ENCODE data around the gene CXCR6.

Gene CXCR6

DNA sequence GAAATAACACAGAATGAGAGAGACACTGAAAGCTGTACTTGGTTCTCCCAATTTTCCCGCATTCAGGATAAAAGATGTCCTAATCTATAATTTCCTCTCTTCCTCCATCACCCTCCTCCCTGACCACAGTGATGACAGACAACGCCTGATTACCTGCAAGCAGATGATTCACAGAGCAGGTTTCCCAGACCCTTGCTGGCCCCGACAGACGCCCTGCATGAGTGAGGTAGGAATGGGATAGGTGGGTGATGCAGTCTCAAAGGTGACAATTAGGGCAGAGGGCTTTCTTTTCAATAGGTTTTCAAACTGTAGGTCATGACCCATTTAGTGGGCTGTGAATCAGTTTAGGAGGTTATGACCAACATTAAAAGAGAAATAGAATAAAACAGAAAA, 5.2 kb upstream of the CXCR6 start:
- Histone ChIP-seq H3K36me3 (ENCODE audit: control insufficient read depth in 2 of 2, insufficient read depth in 1 of 2, low read length in 2 of 2) (peaks cover 0 to 75% of the 10 kb centered on the region in 2 experiments; a peak in 1 of 3 replicates), H3K9me3 (ENCODE audit: control insufficient read depth, insufficient read depth, low read depth, low read length) (no peaks in the 10 kb centered on the region), H3K4me3 (ENCODE audit: low read depth, low read length) (no peak overlapping the region), H3K4me1 (ENCODE audit: control insufficient read depth, insufficient read depth, low read length) (no peaks in the 10 kb centered on the region), H3K27ac (ENCODE audit: extremely low read depth, low read depth, low read length) (no peak overlapping the region)
- TF ChIP-seq, protein P1, sequence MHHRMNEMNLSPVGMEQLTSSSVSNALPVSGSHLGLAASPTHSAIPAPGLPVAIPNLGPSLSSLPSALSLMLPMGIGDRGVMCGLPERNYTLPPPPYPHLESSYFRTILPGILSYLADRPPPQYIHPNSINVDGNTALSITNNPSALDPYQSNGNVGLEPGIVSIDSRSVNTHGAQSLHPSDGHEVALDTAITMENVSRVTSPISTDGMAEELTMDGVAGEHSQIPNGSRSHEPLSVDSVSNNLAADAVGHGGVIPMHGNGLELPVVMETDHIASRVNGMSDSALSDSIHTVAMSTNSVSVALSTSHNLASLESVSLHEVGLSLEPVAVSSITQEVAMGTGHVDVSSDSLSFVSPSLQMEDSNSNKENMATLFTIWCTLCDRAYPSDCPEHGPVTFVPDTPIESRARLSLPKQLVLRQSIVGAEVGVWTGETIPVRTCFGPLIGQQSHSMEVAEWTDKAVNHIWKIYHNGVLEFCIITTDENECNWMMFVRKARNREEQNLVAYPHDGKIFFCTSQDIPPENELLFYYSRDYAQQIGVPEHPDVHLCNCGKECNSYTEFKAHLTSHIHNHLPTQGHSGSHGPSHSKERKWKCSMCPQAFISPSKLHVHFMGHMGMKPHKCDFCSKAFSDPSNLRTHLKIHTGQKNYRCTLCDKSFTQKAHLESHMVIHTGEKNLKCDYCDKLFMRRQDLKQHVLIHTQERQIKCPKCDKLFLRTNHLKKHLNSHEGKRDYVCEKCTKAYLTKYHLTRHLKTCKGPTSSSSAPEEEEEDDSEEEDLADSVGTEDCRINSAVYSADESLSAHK (tag by site-specific recombination; IDR thresholded peaks at IDR 0.05) = no peak
- TF ChIP-seq, protein P2, sequence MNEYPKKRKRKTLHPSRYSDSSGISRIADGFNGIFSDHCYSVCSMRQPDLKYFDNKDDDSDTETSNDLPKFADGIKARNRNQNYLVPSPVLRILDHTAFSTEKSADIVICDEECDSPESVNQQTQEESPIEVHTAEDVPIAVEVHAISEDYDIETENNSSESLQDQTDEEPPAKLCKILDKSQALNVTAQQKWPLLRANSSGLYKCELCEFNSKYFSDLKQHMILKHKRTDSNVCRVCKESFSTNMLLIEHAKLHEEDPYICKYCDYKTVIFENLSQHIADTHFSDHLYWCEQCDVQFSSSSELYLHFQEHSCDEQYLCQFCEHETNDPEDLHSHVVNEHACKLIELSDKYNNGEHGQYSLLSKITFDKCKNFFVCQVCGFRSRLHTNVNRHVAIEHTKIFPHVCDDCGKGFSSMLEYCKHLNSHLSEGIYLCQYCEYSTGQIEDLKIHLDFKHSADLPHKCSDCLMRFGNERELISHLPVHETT (tag by site-specific recombination; IDR thresholded peaks at IDR 0.05) = no peak
- TF ChIP-seq ZNF664 (tag by site-specific recombination; IDR thresholded peaks at IDR 0.05) (no peak), TRIM28 (IDR thresholded peaks at IDR 0.05; ENCODE audit: borderline replicate concordance, low read length) (no peak), ZNF132 (tag by site-specific recombination; IDR thresholded peaks at IDR 0.05; ENCODE audit: borderline replicate concordance) (no peak), ZNF501 (tag by site-specific recombination; IDR thresholded peaks at IDR 0.05) (no peak), ZNF621 (tag by site-specific recombination; IDR thresholded peaks at IDR 0.05) (no peak), ZNF548 (tag by site-specific recombination; IDR thresholded peaks at IDR 0.05) (no peak), ZIC2 (tag by site-specific recombination; IDR thresholded peaks at IDR 0.05) (no peak), ZNF701 (tag by site-specific recombination; IDR thresholded peaks at IDR 0.05) (no peak)
- TF ChIP-seq, protein P3, sequence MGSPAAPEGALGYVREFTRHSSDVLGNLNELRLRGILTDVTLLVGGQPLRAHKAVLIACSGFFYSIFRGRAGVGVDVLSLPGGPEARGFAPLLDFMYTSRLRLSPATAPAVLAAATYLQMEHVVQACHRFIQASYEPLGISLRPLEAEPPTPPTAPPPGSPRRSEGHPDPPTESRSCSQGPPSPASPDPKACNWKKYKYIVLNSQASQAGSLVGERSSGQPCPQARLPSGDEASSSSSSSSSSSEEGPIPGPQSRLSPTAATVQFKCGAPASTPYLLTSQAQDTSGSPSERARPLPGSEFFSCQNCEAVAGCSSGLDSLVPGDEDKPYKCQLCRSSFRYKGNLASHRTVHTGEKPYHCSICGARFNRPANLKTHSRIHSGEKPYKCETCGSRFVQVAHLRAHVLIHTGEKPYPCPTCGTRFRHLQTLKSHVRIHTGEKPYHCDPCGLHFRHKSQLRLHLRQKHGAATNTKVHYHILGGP (tag by site-specific recombination; IDR thresholded peaks at IDR 0.05) = no peak
- TF ChIP-seq, protein P4, sequence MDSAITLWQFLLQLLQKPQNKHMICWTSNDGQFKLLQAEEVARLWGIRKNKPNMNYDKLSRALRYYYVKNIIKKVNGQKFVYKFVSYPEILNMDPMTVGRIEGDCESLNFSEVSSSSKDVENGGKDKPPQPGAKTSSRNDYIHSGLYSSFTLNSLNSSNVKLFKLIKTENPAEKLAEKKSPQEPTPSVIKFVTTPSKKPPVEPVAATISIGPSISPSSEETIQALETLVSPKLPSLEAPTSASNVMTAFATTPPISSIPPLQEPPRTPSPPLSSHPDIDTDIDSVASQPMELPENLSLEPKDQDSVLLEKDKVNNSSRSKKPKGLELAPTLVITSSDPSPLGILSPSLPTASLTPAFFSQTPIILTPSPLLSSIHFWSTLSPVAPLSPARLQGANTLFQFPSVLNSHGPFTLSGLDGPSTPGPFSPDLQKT (IDR thresholded peaks at IDR 0.05; ENCODE audit: borderline replicate concordance, low read depth, low read length) = no peak
- ChIA-PET POLR2A (no interaction called here), CTCF (interaction anchor here (0.6 to 6.2 kb wide), 10 partner anchors 9 to 440 kb away, joined by 3 to 80 read pairs (median 6); no protein-coding TSS in a partner anchor)

DNA sequence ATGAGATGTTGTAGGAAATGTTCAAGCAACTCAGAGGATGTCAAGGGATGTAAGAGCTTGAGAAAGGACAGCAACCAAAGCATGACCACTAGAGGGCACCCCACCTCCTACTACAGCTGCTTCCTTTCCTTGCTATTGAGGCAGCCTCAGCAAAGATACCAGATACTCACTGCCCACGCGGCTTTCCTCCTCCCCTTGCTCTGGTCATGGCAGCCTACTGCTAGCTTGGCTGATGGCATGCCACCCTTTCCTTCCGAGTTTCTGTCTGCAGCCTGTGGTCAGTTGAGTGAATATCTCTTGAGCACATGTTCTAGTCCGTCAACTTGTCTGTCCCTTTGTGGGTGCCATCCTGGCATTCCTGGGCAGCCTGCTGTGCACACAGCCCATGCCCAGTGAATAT, 4.4 kb upstream of the CXCR6 start:
- CTCF ChIA-PET = interaction anchor here (0.6 to 6.2 kb wide), 16 partner anchors 8 to 644 kb away, joined by 3 to 80 read pairs (median 3); no protein-coding TSS in a partner anchor
- Histone ChIP-seq H3K9me3 (ENCODE audit: control insufficient read depth, insufficient read depth, low read depth, low read length) (no peaks in the 10 kb centered on the region), H3K36me3 (ENCODE audit: control insufficient read depth in 2 of 2, insufficient read depth in 1 of 2, low read length in 2 of 2) (peaks cover 0 to 73% of the 10 kb centered on the region in 2 experiments; a peak in 1 of 3 replicates), H3K4me1 (ENCODE audit: control insufficient read depth, insufficient read depth, low read length) (no peaks in the 10 kb centered on the region), H3K27ac (ENCODE audit: extremely low read depth, low read depth, low read length) (no peak overlapping the region), H3K4me3 (ENCODE audit: low read depth, low read length) (no peak overlapping the region)
- POLR2A ChIA-PET = no interaction called here
- TF ChIP-seq ZIC2 (tag by site-specific recombination; IDR thresholded peaks at IDR 0.05) (no peak), ZNF510 (tag by site-specific recombination; IDR thresholded peaks at IDR 0.05; ENCODE audit: insufficient replicate concordance) (no peak), ZNF174 (tag by site-specific recombination; IDR thresholded peaks at IDR 0.05) (no peak), ZNF776 (tag by site-specific recombination; IDR thresholded peaks at IDR 0.05; ENCODE audit: borderline replicate concordance) (no peak), ZNF558 (tag by site-specific recombination; IDR thresholded peaks at IDR 0.05) (no peak), SCRT1 (tag by site-specific recombination; IDR thresholded peaks at IDR 0.05; ENCODE audit: borderline replicate concordance) (no peak), ZSCAN16 (tag by site-specific recombination; IDR thresholded peaks at IDR 0.05) (no peak), ZFHX2 (tag by site-specific recombination; conservative IDR thresholded peaks at IDR 0.05) (peak; percentile 59)
- TF ChIP-seq, protein P5, sequence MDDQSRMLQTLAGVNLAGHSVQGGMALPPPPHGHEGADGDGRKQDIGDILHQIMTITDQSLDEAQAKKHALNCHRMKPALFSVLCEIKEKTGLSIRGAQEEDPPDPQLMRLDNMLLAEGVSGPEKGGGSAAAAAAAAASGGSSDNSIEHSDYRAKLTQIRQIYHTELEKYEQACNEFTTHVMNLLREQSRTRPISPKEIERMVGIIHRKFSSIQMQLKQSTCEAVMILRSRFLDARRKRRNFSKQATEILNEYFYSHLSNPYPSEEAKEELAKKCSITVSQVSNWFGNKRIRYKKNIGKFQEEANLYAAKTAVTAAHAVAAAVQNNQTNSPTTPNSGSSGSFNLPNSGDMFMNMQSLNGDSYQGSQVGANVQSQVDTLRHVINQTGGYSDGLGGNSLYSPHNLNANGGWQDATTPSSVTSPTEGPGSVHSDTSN (CRISPR knock-in tag; IDR thresholded peaks at IDR 0.05) = no peak
- TF ChIP-seq, protein P6, sequence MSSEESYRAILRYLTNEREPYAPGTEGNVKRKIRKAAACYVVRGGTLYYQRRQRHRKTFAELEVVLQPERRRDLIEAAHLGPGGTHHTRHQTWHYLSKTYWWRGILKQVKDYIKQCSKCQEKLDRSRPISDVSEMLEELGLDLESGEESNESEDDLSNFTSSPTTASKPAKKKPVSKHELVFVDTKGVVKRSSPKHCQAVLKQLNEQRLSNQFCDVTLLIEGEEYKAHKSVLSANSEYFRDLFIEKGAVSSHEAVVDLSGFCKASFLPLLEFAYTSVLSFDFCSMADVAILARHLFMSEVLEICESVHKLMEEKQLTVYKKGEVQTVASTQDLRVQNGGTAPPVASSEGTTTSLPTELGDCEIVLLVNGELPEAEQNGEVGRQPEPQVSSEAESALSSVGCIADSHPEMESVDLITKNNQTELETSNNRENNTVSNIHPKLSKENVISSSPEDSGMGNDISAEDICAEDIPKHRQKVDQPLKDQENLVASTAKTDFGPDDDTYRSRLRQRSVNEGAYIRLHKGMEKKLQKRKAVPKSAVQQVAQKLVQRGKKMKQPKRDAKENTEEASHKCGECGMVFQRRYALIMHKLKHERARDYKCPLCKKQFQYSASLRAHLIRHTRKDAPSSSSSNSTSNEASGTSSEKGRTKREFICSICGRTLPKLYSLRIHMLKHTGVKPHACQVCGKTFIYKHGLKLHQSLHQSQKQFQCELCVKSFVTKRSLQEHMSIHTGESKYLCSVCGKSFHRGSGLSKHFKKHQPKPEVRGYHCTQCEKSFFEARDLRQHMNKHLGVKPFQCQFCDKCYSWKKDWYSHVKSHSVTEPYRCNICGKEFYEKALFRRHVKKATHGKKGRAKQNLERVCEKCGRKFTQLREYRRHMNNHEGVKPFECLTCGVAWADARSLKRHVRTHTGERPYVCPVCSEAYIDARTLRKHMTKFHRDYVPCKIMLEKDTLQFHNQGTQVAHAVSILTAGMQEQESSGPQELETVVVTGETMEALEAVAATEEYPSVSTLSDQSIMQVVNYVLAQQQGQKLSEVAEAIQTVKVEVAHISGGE (tag by site-specific recombination; conservative IDR thresholded peaks at IDR 0.05; ENCODE audit: low read depth) = no peak
- TF ChIP-seq, protein P7, sequence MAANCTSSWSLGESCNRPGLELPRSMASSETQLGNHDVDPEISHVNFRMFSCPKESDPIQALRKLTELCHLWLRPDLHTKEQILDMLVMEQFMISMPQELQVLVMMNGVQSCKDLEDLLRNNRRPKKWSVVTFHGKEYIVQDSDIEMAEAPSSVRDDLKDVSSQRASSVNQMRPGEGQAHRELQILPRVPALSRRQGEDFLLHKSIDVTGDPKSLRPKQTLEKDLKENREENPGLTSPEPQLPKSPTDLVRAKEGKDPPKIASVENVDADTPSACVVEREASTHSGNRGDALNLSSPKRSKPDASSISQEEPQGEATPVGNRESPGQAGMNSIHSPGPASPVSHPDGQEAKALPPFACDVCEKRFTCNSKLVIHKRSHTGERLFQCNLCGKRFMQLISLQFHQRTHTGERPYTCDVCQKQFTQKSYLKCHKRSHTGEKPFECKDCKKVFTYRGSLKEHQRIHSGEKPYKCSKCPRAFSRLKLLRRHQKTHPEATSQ (tag by site-specific recombination; IDR thresholded peaks at IDR 0.05) = no peak
